ENCODE data around the gene CAPG. TPM values are rescaled to one million over a fixed set of nuclear protein-coding genes. Genes with fewer than 3 reads are reported as not detected.
"Not testable (repeated sequence)": the region's sequence is repeated elsewhere in the genome, so short reads cannot be mapped to it uniquely, and the experiment has no call there.

CAPG gene
- total RNA-seq, 1 donor from 2014 or later, result 419 TPM

- intact Hi-C loops (cut with DNase I), result no loop called here
- H3K36me3 ChIP-seq, result no peaks in the 10 kb centered on the region
- TF ChIP-seq CTCF (IDR thresholded peaks at IDR 0.05), result no peak
- DNase-seq (peak; percentile 68), ATAC-seq (peak; percentile 51)
- H3K27me3 ChIP-seq, result no peaks in the 10 kb centered on the region
- peaks cover 21% of the 10 kb centered on the region for H3K4me1 ChIP-seq
- H3K4me3 ChIP-seq, result no peak overlapping the region
- H3K27ac ChIP-seq, result no peak overlapping the region
- no peaks in the 10 kb centered on the region for H3K9me3 ChIP-seq
Observed at GRCh38 chr2:85414761-85415553, 4.8 kb upstream of the CAPG start.

- intact Hi-C loops (cut with DNase I), result not testable (repeated sequence)
Observed at GRCh38 chr2:85414421-85414759, 4.2 kb upstream of the CAPG start.

GRCh38 chr2:85413592-85414420 is 3.6 kb upstream of the CAPG start:
- peak; percentile 61 for ATAC-seq
- H3K4me1 ChIP-seq, result peaks cover 15% of the 10 kb centered on the region
- no peak for TF ChIP-seq CTCF (IDR thresholded peaks at IDR 0.05)
- peak overlapping the region; percentile 49 for H3K4me3 ChIP-seq
- H3K36me3 ChIP-seq, result no peaks in the 10 kb centered on the region
- peak overlapping the region; percentile 43 for H3K27ac ChIP-seq
- no peaks in the 10 kb centered on the region for H3K27me3 ChIP-seq
- H3K9me3 ChIP-seq, result no peaks in the 10 kb centered on the region
- intact Hi-C loops (cut with DNase I), result no loop called here
- peak; percentile 84 for DNase-seq

More at GRCh38 chr2:85414421-85414759, 4.2 kb upstream of the CAPG start:
- H3K9me3 ChIP-seq, DNase-seq, H3K36me3 ChIP-seq, H3K27me3 ChIP-seq, H3K27ac ChIP-seq, ATAC-seq: not testable (repeated sequence)
- Histone ChIP-seq H3K4me1 (peaks cover 19% of the 10 kb centered on the region), H3K4me3 (peak overlapping the region; percentile 49)

GRCh38 chr2:85411405-85411748 is 1.2 kb upstream of the CAPG start:
- Histone ChIP-seq H3K9me3 (no peaks in the 10 kb centered on the region), H3K36me3 (no peaks in the 10 kb centered on the region), H3K4me3 (no peak overlapping the region), H3K4me1 (peaks cover 8% of the 10 kb centered on the region), H3K27ac (peak overlapping the region; percentile 73), H3K27me3 (no peaks in the 10 kb centered on the region)
- no peak for ATAC-seq
- no peak for DNase-seq
- no peak for TF ChIP-seq CTCF (IDR thresholded peaks at IDR 0.05)
- intact Hi-C loops (cut with DNase I), result no loop called here

GRCh38 chr2:85410584-85411404 is 628 bp upstream of the CAPG start:
- intact Hi-C loops (cut with DNase I), result no loop called here

More at GRCh38 chr2:85410584-85411404, 628 bp upstream of the CAPG start:
- no peak for DNase-seq
- peak overlapping the region; percentile 37 for H3K4me3 ChIP-seq
- H3K36me3 ChIP-seq, result no peaks in the 10 kb centered on the region
- ATAC-seq, result no peak
- H3K9me3 ChIP-seq, result no peaks in the 10 kb centered on the region
- no peak for TF ChIP-seq CTCF (IDR thresholded peaks at IDR 0.05)
- H3K27ac ChIP-seq, result peak overlapping the region; percentile 73
- H3K4me1 ChIP-seq, result peaks cover 13% of the 10 kb centered on the region
- H3K27me3 ChIP-seq, result no peaks in the 10 kb centered on the region

Measured in upper lobe of right lung (tissue), 1 donor.